Activated gamma-delta T cell treated with Interleukin-2 at 50 U/mL for 16 hours (primary cell): ENCODE results near the gene PIWIL1.
A peak's percentile ranks its signal among the peaks of the same experiment; 100 is the strongest.

ENCODE experiments used
- DNase-seq: peaks from one replicate; pipeline ENCODE4 v3.0.0-alpha.2; 2020

Gene PIWIL1

DNA sequence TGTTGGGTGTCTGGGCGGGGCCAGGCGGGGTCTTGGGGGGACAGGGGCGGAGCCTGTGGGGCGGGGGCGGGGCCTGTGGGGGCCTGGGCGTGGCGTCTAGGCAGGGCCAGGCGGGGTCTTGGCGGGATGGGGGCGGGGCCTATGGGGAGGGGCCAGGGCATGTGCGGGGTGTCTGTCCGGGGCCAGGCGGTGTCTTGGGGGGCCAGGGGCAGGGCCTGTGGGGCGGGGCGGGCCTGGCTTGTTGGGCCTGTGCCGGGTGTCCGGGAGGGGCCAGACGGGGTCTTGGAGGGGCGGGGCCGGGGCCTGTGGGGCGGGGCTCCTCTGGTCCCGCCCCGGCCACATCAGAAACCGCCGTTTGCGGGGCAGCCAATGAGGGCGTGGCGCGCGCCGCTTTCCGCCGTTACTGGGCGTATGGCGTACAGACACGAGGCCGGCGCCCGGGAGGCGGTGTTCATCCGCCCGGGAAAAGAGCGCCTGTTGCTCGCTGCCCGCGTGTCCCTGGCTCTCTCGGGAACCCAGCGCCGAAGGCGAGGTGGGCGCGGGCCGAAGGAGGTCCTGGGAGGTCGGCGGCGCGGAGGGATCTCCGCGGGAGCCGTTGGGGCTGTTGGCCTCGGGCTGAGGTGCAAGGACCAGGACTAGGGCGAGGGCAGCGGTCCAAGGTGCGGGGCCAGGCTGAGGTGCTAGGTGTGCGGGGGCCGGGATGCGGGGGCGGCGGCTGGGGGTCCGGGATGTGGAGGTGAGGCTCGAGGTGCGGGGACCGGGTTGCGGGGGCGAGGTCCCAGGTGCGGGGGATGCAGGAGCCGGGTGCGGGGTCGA lies at the start of gene PIWIL1:
Gene PIWIL1, plus strand, starts transcription at position 400 of the 816 bp plus-strand sequence. CDS start 4,705 bp downstream, outside the sequence.
- no peak for DNase-seq

DNA sequence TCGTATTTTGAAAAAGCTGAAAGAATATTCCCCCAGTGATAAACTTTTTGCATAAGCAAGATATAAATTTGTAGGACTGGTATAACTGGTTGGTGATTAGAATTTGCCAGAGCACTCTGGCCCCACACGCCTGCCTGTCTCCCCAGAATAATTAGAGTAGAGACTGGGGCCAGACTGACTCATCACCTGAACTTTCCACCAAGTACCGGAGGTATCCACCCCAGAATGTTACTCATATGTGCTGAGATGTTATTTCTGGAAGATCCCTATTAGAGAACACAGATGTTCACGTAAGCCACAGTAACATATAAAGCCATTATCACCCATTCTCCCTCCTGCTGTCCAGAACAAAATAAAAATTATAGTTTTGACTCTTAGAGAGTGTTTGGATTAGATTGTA lies 49.5 kb upstream of the PIWIL1 start:
- no peak for DNase-seq

DNA sequence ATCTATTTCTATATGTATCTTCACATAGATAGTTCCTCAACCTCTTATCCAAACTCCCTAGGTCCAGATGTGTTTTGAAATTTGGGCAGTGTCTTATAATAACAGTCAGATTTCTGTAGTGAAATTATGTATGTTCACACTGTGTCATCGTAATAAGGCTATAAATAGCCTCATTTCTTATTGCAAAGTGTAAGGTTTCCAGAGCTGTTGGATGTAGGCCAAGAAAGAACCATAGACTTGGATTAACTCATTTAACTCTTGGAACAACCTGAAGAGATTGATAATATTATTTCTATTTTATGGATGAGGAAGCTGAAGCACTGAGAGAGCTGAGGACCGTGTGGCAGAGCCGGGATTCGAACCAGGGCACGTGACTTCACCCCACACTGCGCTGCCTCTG lies 49.0 kb upstream of the PIWIL1 start:
- DNase-seq: no peak

DNA sequence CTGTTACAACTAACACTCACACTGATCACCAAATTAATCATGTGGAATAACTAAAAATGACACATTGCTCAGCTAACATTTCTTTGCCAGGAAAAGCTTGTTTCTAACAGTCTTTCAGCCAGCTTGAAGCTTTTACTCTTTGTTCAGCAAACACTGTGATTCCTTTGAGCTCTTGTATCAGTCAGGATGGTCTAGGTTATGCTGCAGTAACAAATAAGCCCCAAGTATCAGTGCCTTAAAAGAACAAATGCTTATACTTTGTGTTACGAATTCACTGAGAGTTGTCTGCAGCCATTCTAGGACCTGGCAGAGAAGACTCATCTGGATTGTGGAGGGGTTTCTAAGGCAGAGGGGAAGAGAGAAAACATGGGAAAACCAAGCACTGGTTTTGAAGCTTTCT lies 47.6 kb upstream of the PIWIL1 start:
- no peak for DNase-seq

DNA sequence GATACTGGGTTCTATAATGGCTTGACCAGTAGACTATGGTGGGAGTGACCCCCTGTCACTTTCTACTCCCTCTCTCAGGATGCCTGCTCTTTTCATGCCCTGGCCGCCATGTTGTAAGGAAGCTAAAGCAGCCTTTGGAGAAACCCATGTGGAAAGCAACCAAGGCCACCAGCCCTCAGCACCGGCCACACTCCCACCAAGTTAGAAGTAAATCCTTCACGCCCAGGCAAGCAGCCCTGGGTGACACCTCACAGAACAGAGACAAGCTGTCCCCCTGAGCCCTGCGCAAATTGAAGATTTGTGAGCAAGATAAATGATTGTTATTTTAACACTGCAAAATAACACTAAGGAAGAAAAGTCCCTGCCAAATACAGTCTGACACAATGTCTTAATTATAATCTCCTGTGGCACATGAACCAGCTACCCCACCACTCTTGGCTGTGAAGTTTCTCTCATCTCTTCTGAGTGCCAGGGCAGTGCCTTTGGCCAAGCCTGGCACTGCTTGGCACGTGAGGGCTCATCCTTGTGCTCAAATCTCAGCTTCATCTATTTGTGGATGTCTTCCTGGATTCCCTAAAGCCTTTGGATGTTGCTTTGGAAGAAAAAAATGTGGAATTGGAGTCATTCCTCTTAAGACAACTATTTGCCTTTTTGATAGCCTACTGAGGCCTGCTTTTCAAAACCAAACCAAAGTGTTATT lies 39.2 kb upstream of the PIWIL1 start:
- no peak for DNase-seq

DNA sequence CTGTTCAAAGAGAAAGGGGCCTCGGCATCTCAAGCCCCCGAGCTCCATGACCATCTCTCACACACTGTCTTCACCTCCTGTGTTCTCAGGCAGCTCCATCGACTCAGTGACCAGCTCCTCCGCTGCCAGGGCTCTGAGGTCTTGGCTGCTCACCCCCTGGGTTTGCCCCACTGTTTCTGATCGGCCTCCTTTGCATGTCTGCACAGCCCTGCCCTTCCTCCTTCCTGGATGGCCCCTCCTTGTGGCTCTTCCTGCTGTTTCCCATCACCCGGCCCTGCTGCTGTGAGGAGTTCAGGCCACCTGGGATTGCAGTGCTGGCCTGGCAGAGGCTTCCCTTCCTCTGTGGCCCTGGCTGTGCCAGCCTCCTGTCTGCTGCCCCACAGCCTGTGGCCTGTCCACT lies 38.1 kb upstream of the PIWIL1 start:
- no peak for DNase-seq

DNA sequence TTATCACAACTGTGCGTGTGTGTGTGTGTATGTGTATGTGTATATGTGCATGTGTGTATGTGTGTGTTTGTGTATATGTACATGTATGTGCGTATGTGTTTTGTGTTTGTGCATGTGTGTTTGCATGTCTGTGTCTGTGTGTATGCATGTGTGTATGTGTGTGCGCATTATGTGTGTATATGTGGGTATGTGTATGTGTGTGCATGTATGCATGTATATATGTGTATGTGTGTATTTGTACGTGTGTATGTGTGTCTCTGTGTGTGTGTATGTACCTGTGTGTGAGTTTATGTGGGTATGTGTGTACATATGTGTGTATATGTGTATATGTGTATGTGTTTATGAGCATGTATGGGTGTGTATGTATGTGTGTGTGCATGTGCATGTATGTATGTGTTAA lies 37.6 kb upstream of the PIWIL1 start:
- DNase-seq: no peak

DNA sequence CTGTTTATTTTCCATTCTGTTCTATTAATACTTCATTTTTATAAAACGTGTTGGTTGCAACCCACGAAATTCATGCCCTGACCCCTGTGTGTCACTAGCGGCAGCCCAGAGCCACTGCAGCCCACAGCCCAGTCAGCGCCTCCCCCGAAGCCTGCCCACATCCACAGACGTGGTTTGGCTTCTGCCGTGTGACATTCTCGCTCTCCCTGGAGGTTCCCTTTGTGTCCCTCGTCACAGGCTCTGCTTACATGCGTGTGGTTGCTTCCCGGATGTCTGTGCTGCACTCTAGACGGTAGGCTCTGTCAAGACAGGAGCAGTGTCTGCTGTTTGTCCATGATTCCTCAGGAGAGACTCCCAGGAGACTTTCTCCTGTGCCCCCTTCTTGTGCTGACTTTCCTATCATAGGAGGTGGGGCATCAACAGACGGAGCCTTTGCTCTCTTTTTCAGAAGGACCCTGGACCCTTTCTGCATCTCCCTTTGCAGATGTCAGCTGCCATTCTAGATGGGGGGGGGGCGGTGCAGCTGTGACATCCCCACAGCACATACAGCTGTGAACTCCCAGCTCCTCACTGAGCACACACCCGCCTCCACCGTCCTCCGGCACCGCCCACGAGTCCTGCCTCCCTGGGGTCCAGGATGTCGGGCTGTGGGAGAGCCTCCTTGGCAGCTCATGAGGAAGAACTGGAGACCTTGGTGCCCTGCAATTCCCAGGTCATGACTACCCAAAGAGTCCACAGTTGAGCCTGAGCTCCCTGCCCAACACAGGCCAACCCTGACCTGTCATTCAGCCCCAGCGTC lies 36.8 kb upstream of the PIWIL1 start:
- no peak for DNase-seq

DNA sequence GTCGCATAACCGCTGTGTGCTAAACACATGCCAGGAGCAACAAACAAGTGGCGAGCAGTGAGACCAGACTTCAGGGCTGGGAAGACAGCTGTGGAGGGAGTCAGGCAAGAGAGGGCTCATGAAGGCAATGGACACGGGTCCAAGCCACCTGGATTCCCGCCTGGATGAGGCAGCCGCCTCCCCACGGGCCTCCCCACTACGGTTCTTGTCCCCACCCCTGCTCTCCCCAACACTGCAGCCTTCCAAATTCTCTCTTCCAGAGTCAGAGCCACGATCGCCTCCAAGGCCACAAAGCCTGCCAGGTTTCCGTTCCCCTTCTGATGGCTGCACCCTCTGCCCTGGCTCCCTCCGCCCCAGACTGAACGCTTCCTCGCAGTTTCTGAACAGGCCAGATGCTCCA lies 36.1 kb upstream of the PIWIL1 start:
- no peak for DNase-seq

DNA sequence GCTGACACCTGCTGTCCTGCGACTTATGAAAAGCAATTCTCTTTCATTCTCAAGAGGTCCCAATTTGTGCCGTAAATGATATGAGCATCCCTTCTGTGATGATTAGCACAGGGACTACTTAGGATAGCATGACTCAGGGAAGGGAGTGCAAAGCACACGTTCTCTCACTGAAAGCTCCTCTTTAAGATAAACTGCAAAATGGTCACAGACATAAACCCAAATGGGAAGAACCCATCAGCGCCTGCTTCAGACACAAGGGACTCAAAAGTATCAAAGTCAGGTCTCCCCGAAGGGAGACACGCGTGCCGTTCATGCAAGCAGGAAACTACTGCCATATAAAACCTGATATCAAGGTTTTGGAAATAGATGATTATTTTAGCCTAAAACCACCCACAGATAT lies 33.9 kb upstream of the PIWIL1 start:
- no peak for DNase-seq

DNA sequence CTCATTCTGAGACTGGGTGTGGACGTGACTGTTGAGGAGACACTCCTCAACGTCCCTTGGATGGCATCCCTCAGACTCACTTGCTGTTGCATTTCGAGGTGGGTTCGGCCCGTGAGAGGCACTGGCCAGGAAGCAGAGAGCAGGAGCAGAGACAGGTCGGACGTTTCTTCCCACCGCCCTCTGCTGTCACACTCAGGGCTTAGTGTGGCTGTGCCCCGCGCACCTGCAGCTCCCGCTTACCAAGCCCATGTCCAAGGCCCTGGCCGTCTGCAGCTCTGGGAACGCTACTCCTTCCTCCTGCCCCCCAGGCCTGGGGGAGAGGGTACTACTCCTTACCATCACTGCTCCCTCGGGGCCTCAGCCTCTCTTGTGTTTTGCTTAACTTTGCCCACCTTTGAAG lies 29.8 kb upstream of the PIWIL1 start:
- no peak for DNase-seq

DNA sequence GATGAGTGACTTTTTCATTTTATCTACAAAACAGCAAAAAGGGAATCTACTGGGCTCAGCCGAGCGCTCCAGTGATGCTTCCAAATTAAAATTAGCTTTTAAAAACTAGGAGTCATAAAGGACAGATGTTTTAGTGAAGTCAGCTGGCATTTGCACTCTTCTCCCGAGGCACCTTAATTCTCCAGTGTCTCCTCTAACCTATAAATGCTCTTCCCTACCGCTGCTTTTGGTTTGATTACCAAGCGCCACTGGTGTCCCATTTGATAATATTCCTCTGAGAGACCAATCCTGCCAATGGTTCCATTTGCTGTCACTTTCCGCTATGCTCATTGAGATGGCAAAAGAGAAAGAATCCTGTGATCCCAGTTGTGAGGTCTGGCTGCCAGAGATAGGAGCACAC lies 29.3 kb upstream of the PIWIL1 start:
- no peak for DNase-seq

DNA sequence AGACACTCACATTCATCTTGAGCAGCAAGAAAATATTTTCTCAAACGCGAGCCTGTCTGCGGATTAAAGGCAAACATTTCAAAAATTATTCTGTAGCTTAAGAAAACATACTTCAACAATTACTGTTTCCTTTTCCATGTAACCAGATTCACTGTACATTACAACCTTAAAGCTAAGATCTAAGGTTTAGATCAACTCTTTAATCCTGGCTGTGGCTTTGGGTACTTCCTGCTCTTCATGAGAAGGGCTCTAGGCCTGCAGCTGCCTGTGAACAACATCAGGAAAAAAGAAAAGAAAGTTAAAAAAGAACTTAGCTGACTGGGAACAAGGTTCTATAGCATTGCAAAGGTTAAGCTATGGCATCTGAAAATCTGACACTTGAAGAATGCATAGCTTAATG lies 21.4 kb upstream of the PIWIL1 start:
- no peak for DNase-seq

DNA sequence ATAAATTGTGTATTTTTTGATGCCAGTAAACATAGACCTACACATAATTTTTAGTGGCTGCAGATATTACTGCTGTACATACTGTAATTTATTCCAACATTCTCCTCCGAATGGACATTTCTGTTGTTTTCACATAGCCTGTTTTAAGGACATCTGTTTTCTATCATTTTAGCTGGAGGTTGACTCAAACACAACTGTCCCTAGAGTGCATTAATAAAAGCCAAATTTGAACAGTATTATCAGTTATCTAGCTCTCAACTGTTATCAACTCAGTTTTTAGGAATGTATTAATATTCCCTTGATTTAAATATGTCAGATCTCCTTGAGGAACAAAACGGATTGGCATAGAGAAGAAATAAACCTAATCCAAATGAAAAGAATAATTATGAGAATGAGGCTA lies 17.2 kb upstream of the PIWIL1 start:
- no peak for DNase-seq

DNA sequence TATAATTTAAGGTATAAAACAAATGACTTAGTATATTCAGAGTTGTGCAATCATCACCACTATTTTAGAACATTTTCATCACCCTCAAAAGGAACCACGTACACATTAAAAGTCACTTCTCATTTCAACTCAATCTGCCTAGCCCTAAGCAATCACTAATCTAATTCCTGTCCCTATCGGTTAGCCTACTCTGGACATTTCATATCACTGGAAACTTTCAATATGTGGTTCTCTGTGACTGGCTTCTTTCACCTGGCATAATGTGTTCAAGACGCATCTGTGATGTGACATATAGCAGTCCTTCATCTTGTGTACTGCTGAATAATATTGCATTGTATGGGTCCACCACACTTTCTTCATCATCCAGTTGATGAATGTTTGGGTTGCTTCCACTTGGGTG lies 15.4 kb upstream of the PIWIL1 start:
- DNase-seq: no peak

DNA sequence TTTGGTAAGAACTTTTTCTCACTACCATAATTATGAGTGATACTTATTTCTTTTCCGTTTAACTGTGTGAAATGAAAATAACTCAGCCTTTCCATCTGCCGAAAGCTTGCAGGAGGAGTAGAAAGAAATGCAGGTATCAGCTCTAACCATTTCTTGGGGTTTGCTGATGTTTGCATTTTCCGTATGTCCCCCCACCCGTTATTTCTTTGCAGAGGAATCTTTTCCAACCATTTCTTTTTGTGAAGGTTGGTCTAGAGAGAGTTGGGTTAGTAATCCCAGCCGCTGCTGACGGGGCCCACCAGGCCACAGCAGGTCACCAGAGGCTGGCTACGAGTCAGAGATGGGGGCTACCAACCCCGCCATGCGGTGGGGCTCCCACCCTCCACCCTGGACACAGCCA lies 7.0 kb upstream of the PIWIL1 start:
- no peak for DNase-seq

DNA sequence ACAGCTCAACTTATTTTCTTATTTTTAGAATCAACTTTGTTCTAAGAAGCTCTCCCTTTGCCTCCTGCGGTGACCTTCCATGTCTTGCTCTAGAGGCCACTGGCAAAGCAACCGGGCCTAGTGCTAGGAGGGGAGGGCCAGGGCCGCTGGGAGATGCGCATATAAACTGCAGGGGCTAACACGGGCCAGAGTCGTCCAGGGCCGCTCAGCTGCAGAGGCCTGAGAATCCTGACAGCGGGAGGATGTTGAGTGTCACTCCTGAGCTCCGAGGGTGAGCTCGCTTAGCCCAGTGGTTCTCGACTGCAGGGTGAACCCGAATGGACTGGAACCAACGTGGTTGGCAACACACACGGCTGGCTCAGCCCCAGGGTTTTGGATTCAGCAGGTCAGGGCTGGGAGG lies 6.5 kb upstream of the PIWIL1 start:
- DNase-seq: no peak

DNA sequence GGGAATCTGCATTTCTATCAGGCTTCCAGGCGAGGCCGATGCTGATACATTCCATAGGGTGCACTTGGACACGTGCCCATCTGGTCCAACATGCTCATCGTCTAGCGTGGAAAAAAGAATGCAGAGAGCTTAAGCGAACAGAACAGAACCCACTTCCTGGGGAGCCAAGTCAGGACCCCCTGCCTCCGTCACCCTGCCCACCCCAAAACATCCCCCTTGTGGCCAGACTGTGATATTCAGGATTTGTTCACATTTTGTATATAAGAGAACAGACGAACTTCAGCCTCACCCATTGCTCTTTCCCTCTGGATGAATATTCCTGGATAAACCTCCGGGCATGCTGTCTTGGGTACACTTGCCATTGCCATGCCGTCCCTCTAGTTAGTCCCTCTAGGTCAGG lies 4.3 kb upstream of the PIWIL1 start:
- no peak for DNase-seq

DNA sequence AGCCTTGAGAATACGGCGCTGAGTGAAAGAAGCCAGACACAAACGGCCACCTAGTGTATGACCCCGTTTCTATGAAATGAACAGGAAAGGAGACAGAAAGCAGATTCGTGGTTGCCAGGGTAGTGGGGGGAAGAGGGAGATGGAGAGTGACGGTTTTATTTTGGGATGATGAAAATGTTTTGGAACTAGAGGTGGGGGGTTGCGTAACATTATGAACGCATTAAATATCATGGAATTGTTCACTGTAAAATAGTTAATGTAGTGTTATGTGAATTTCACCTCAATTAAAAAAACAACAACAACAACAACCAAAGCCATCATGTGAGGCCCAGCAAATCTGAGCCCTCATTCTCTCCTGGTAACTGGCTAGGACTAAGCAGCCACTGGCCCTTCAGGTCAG lies 3.3 kb upstream of the PIWIL1 start:
- no peak for DNase-seq

DNA sequence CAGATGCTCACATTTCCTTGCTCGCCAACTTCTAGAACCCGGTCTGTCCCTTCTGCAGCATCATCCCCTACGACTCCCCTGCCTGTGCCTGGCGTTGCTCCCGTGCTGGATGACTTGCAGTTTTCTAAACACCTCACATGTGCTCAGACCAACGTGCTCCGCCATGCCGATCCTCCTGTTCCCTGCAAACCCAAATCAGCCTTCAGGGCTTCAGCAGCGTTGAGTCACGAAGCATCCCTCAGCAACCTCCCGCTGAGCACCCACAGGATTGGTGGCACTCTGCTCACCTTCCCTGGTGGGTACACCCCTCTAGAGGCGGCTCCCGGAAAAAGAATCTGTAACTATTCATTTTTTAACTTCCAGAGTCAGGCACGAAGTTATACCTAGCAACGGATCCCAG lies 2.8 kb upstream of the PIWIL1 start:
- DNase-seq: no peak

DNA sequence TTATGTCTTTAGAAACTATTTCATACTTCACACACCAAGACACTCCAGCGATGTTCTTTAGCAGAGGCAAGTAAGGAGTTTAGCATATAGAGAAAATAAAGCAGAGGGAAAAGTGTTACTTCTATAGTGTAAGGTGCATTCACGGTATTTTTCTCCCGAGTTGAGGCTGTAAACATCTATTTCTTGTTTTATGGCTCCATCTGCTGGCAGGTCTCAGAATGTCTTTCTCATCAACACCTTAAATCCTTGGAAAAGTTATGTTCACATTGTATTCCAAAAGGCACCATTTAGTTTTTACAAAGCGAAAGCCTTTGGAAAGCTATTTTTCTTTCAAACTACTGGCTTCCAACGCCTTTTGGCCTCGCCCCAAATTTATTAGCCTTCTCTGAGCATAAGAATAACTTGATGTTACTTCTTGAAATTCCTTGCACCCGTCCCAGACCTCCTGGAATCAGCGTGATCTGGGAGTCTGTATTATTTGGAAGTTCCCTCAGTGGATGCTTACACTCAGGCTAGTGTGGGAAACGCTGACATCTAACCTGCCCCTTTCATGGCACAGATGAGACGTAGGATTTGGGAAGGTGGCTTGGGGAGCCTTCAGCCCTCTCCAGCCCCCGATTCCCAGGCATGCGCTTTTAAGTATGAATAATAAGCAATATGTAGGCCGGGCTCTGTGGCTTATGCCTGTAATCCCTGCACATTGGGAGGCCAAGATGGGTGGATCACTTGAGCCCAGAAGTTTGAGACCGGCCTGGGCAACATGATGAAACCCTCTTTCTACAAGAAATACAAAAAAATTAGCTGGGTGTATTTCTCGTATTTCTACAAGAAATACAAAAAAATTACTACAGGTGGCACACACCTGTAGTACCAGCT lies 1.9 kb upstream of the PIWIL1 start:
- DNase-seq: peak; percentile 25

DNA sequence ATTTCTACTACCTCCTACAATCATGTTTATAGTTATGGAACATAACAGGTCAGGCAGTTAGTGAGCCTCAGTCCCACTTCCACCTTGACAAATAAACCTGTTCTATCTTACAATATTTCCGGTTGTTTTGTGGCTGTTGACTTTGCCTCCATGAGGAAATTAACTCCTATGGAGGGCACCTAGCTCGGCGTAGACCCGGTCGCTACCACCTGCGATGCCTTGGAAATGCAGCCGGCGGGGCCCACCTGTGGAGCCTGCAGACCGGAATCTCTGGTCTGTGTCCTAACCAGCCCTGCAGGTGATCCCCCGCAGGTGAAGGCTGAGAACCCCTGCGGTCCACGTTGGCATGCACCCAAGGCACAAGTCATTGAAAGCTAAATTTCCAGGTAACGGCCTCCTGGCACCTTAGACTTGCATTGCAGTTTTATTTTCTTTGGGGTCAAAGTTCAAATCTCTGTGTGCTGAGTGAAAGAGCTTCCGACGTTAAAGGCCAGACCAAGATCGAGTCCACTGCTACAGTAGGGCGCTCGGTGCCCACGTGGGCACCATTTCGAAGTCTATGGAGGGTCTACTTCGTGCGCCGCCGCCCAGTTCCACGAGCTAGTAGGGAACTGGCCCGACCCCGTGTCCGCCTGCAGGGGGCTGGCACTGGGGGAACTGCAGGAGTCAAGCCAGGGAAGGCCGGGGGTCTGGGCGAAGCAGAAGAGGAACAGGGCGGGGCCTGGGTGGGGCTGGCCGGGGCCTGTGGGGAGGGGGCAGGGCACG lies 782 bp upstream of the PIWIL1 start:
- DNase-seq: no peak
